ENCODE measurements around the gene CLEC16A.
"Not testable (repeated sequence)": the region's sequence is repeated elsewhere in the genome, so short reads cannot be mapped to it uniquely, and the experiment has no call there.

Gene CLEC16A

DNA sequence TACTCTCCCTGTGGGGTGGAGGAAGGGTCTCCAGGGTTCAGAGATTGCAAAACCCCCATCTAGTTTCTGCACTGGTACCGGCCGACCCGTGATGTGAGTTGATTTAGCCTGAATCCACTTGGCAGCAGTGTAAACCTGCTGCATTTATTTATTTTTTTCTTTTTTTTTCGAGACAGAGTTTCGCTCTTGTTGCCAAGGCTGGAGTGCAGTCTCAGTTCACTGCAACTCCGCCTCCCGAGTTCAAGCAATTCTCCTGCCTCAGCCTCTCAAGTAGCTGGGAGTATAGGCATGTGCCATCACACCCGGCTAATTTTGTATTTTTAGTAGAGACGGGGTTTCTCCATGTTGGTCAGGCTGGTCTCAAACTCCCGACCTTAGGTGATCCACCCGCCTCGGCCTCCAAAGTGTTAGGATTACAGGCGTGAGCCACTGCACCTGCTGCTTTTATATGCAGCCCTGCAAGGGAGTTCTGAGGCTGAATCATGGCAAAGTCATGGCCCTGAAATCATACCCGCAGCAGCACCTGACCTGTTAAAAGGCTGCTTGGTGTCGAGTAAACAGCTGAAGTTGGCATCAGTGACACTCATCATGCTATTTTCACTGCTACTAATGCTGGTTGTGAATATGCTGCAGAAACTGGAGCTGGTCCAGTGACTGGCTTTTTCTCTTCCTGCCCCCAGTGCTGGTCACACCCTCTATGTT is 23.5 kb upstream of the CLEC16A start:
- ATAC-seq, result no peak

DNA sequence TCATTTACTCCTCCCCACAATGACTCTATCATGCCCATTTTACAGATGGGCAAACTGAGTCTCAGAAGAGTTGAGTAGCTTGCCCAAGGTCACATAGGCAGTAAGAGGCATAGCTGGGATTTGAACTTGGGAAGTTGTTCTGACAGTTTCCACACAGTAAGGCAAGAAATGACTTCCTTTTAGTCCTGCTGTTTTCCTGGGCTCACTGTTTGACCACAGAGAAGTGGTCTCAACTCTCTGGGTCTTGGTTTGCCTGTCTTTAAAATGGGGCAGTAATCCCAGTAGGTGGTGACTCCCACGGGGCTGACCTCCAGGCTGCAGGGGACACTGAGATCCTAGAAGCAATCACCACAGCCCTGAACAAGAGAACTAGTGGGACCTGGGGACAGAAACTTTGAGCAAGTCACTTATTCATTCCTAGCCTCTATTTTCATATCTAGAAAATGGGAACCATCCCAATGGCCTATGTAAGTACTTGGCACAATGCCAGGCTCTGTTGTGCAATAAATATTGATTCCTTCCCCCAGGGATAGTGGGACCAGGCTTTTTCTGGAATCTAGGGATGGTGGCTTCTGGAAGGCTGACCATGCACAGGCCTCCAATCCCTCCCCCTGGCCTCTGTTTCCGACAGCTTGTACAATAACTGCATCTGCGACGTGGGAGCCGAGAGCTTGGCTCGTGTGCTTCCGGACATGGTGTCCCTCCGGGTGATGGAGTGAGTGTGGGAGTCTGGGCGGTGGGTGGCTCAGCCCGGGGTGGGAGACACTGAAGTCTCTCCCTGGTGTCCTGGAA is 22.6 kb upstream of the CLEC16A start:
- Mint-ChIP-seq H3K4me3 (no peak overlapping the region), H3K27me3 (no peaks in the 10 kb centered on the region), H3K27ac (no peak overlapping the region), H3K4me1 (peaks cover 7% of the 10 kb centered on the region), H3K9me3 (no peaks in the 10 kb centered on the region), H3K36me3 (ENCODE audit: low read depth) (peaks cover 16% of the 10 kb centered on the region)
- no peak for ATAC-seq
- DNase-seq, result no peak

More for the DNA sequence above, 23.5 kb upstream of the CLEC16A start:
- Mint-ChIP-seq H3K27ac (no peak overlapping the region), H3K27me3 (no peaks in the 10 kb centered on the region), H3K4me1 (peaks cover 14% of the 10 kb centered on the region), H3K36me3 (ENCODE audit: low read depth) (peaks cover 16% of the 10 kb centered on the region), H3K4me3 (no peak overlapping the region), H3K9me3 (no peaks in the 10 kb centered on the region)
- no peak for DNase-seq

DNA sequence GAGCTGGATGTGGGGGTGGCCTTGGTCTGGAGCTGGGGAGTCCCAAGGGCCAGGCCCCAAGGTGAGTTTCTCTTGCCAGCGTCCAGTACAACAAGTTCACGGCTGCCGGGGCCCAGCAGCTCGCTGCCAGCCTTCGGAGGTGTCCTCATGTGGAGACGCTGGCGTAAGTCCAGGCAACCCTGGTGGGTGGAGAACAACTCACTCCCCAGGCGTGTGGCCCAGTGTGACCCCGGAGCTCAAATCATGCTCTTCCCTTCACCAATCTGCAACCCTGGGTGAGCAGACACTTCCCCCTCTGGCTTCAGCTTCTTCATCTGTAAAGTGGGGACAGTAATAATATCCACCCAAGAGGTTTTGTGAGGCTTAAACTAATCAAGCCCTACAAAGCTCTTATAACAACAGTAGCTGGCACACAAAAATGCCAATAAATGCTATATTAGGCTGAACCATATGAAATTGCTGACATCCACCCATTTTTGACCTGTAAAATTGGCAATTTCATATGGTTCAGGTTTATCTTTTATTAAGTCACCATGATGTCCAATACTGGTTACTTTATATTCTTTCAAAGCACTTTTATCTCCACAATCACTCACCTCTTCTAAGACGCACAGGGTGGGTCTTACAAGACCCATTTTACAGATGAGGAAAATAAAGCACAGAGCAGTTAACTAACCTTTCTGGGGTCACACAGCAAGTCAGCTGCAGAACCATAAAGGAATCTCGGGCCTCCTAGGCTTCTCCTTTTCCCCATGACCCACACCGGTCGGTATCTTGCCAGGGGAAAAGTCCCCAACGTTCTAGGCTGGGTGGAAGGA is 21.8 kb upstream of the CLEC16A start:
- H3K27me3 Mint-ChIP-seq, result no peaks in the 10 kb centered on the region
- H3K9me3 Mint-ChIP-seq, result no peaks in the 10 kb centered on the region
- H3K27ac Mint-ChIP-seq, result no peak overlapping the region
- peaks cover 20% of the 10 kb centered on the region for H3K36me3 Mint-ChIP-seq (ENCODE audit: low read depth)
- peaks cover 7% of the 10 kb centered on the region for H3K4me1 Mint-ChIP-seq
- H3K4me3 Mint-ChIP-seq, result no peak overlapping the region
- ATAC-seq, result no peak
- DNase-seq, result no peak

DNA sequence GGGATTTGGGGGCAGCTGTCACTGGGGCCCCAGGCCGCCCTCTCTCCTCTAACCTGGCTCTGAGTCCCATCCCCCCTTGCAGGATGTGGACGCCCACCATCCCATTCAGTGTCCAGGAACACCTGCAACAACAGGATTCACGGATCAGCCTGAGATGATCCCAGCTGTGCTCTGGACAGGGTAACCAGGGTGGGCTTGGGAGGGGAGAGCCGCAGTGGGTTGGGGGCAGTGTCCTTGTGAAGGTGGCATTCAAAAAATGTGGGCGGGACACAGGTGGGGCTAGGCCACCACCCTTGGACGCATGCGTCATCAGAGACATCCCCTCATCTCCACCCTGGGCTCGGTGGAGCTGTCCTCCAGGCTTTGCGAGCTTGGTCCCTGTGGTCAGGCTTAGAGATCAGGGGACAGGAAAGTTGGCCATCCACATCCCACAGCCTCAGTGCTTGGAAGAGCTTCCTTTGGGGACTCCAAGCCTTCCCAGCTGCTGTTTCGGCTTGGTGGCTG is 21.2 kb upstream of the CLEC16A start:
- H3K4me1 Mint-ChIP-seq, result peaks cover 5% of the 10 kb centered on the region
- DNase-seq, result no peak
- H3K4me3 Mint-ChIP-seq, result no peak overlapping the region
- H3K36me3 Mint-ChIP-seq (ENCODE audit: low read depth), result peaks cover 25% of the 10 kb centered on the region
- H3K27me3 Mint-ChIP-seq, result no peaks in the 10 kb centered on the region
- no peaks in the 10 kb centered on the region for H3K9me3 Mint-ChIP-seq
- no peak overlapping the region for H3K27ac Mint-ChIP-seq
- ATAC-seq, result no peak

DNA sequence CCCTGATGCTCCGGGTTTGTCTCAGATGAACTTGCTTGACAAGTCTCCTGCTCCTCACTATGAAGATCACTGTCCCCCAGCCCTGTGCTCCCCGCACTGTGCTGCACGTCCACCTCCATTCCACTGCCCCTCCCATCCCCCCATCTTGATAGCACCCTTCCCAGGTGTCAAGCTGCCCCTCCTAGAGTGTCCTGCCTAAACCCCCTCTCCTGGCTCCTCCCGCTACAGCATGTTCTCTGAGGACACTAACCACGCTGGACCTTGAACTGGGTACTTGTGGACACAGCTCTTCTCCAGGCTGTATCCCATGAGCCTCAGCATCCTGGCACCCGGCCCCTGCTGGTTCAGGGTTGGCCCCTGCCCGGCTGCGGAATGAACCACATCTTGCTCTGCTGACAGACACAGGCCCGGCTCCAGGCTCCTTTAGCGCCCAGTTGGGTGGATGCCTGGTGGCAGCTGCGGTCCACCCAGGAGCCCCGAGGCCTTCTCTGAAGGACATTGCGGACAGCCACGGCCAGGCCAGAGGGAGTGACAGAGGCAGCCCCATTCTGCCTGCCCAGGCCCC is 20.6 kb upstream of the CLEC16A start:
- H3K36me3 Mint-ChIP-seq (ENCODE audit: low read depth), result peaks cover 25% of the 10 kb centered on the region
- H3K4me3 Mint-ChIP-seq, result no peak overlapping the region
- ATAC-seq, result no peak
- H3K9me3 Mint-ChIP-seq, result no peaks in the 10 kb centered on the region
- no peaks in the 10 kb centered on the region for H3K27me3 Mint-ChIP-seq
- DNase-seq, result no peak
- H3K4me1 Mint-ChIP-seq, result no peaks in the 10 kb centered on the region
- no peak overlapping the region for H3K27ac Mint-ChIP-seq

DNA sequence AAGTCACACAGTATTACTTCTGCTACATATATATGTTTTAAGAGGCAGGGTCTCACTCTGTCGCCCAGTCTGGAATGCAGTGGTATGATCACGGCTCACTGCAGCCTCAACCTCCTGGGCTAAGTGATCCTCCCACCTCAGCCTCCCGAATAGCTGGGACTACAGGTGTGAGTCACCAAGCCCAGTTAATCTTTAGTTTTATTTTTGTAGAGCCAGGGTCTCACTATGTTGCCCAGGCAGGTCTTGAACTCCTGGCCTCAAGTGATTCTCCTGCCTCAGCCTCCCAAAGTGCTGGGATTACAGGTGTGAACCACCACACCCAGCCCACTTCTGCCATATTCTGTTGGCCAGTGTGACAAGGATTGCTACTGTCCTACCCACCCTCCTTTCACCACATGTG is 19.1 kb upstream of the CLEC16A start:
- H3K27ac Mint-ChIP-seq, result not testable (repeated sequence)

DNA sequence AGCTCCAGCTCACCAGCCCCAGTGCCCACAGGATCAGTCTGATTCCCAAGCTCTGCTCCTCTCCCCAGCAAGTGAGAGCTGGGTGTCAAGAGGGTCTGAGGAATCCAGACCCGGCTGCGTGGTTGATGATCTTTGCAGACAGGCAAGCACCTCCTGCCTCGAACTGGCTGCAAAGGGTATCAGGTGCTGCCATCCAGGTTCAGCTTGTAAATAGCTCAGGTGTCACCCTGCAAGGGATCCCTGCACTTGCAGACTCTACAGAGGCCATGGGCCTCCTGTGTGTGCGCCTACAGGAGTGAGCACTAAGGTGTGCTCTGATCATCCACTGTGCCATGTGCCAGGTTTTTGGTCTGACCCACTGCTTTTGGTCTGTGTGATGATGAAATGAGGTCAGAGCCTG is 18.3 kb upstream of the CLEC16A start:
- DNase-seq (no peak), ATAC-seq (no peak)
- Mint-ChIP-seq H3K9me3 (no peaks in the 10 kb centered on the region), H3K4me1 (peaks cover 5% of the 10 kb centered on the region), H3K27me3 (no peaks in the 10 kb centered on the region), H3K36me3 (ENCODE audit: low read depth) (peaks cover 25% of the 10 kb centered on the region), H3K4me3 (no peak overlapping the region), H3K27ac (no peak overlapping the region)

More for the DNA sequence above, 19.1 kb upstream of the CLEC16A start:
- H3K4me1 Mint-ChIP-seq, H3K9me3 Mint-ChIP-seq, DNase-seq, ATAC-seq, H3K4me3 Mint-ChIP-seq, H3K27me3 Mint-ChIP-seq: not testable (repeated sequence)
- peaks cover 25% of the 10 kb centered on the region for H3K36me3 Mint-ChIP-seq (ENCODE audit: low read depth)

DNA sequence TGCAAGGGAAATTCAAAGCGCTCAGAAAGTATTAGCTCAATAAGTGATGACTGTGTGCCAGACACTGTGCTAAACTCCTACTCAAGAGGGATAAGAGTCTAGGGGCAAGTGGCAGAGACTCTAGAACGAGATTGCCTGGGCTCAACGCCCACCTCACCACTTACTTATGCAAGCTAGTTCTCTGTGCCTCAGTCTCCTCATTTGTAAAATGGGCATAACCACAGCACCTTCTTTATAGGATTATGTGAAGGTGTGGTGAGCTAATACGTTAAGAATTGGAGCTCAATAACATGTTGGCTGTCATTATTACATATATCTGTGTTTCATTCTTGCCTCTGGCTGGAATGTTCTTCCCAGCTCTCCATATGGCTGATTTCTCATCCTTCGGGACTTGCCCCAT is 17.5 kb upstream of the CLEC16A start:
- no peak overlapping the region for H3K27ac Mint-ChIP-seq
- no peak overlapping the region for H3K4me3 Mint-ChIP-seq
- H3K9me3 Mint-ChIP-seq, result no peaks in the 10 kb centered on the region
- peaks cover 5% of the 10 kb centered on the region for H3K4me1 Mint-ChIP-seq
- H3K27me3 Mint-ChIP-seq, result no peaks in the 10 kb centered on the region
- ATAC-seq, result no peak
- no peak for DNase-seq
- H3K36me3 Mint-ChIP-seq (ENCODE audit: low read depth), result peaks cover 25% of the 10 kb centered on the region

DNA sequence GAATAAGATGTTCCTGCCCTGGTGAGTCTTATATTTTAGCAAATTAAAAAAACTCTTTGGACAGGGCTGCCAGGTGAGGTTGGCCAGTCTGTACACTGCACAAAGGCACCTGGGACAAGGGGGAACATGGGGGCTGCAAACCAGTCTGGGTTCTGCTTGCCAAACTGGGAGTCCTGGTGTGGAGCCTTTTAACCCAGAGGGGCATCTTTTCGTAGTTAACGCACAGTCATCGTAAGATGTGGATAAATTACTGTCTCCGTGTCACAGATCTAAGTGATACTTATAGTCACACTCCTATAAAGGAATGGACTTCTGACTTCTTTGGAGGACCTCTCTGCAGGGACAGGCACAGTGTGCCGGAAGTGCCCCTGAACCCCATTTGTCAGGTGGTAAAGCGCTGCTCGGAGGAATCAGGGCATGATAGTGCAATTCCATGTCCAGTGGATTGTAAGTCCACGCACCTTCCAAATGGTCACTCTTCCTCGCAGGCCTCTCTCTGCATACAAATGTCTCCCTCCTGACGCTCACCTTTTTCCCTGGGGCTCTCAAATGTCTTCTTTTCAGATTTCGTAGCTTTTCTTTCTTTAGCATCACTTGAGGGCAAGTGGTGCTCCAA is 16.8 kb upstream of the CLEC16A start:
- Mint-ChIP-seq H3K36me3 (ENCODE audit: low read depth) (peaks cover 25% of the 10 kb centered on the region), H3K27ac (peak overlapping the region; percentile 39), H3K4me3 (no peak overlapping the region), H3K9me3 (no peaks in the 10 kb centered on the region), H3K27me3 (no peaks in the 10 kb centered on the region), H3K4me1 (peaks cover 5% of the 10 kb centered on the region)
- ATAC-seq (no peak), DNase-seq (no peak)

DNA sequence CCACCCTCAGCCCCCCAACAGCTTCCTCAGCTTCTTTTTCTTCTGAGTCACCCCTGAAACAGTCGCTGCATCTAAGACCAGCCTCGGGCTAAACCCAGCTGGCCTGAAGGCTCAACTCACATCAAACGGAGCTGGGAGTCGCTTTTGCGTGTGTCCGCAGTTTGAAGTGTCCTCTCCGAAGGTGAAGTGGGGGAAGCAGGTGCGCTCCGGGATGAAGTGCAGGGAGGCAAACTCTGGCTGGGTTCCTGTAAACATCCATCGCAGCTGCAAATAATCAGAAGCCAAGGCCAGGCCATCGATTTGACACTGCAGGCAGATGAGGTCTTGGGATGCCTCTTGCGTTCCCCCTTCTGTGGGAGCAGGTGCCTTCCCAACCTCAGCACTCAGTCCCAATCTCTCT is 15.3 kb upstream of the CLEC16A start:
- H3K4me3 Mint-ChIP-seq, DNase-seq, H3K27me3 Mint-ChIP-seq, ATAC-seq, H3K9me3 Mint-ChIP-seq: not testable (repeated sequence)
- H3K27ac Mint-ChIP-seq, result peak overlapping the region; percentile 27
- H3K36me3 Mint-ChIP-seq (ENCODE audit: low read depth), result peaks cover 23% of the 10 kb centered on the region
- peaks cover 15% of the 10 kb centered on the region for H3K4me1 Mint-ChIP-seq

DNA sequence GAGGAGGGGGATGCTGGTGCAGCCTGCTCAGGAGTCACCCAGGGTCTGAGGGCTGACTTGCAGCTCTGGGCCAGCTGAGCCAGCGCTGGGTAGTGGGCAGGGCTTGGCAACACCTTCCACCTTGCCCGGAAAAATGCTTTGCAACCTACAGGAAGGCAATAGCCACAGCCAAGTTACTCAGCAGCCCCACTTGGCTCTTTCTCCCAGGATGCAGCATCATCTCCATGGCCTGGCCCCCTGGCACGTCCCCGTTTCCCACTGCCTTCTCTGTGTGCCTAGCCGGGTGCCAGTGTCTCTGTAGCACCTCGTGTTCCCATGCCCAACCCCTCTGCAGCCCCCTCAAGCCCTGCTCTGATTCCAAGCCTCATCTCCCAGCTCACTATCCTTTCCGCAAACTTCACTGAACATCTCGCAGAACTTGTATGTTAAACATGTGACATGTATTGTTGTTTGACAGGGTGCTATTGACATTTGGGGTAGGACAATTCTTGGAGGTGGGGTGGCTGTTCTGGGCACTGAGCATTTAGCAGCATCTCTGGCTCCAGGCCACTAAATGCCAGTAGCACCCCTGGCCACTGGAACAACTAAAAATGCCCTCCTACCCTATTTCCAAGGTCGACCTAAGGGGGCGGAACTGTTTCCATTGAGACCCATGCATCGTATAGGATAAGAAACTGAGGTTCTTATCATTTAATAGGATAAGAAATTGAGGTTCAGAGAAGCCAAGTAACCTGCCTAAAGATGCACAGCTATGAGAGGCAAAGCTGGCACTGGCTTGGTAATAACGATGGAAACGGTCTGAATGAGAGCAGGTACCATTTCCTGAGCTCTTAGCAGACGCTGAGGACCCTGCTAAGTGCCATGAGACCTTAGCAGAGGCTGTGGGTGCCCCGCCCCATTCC is 14.3 kb upstream of the CLEC16A start:
- no peak for ATAC-seq
- H3K4me3 Mint-ChIP-seq, result no peak overlapping the region
- no peak for DNase-seq
- peaks cover 18% of the 10 kb centered on the region for H3K36me3 Mint-ChIP-seq (ENCODE audit: low read depth)
- H3K27me3 Mint-ChIP-seq, result no peaks in the 10 kb centered on the region
- H3K9me3 Mint-ChIP-seq, result no peaks in the 10 kb centered on the region
- H3K27ac Mint-ChIP-seq, result no peak overlapping the region
- H3K4me1 Mint-ChIP-seq, result peaks cover 25% of the 10 kb centered on the region

DNA sequence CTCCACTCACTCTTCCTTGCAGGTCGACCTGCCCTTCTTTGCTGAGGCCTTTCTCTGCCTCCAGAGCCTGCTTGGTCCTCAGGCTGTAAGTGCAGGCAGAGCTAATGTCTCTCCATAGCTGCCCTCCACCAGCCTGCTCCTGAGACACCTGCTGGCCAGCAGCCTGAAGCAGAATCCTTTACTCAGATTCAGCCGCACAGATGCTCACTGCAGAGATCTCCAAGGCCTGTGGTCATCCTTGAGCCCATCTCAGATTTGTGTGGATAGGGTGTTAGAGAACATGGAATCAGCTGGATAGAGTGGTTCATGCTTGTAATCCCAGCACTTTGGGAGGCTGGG is 13.6 kb upstream of the CLEC16A start:
- no peak for ATAC-seq

DNA sequence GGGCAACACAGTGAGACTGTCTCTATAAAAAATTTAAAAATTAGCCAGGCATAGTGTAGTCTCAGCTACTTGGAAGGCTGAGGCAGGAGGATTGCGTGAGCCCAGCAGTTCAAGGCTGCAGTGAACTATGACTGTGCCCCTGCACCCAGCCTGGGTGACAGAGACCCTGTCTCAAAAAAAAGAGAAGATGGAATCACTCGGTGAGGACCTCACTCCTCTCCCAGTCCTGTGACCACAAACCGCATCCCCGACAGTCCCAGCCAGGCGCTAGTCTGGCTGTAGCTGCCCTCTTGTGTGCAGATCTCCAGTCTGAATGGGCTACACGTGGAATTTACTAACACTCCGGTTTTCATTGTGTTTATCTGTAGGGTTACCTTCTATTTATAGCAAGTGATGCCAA is 13.2 kb upstream of the CLEC16A start:
- H3K27me3 Mint-ChIP-seq, result no peaks in the 10 kb centered on the region
- H3K4me1 Mint-ChIP-seq, result peaks cover 35% of the 10 kb centered on the region
- no peak overlapping the region for H3K27ac Mint-ChIP-seq
- DNase-seq, result no peak
- no peak overlapping the region for H3K4me3 Mint-ChIP-seq
- H3K9me3 Mint-ChIP-seq, result no peaks in the 10 kb centered on the region
- ATAC-seq, result no peak
- peaks cover 16% of the 10 kb centered on the region for H3K36me3 Mint-ChIP-seq (ENCODE audit: low read depth)

More for the DNA sequence above, 13.6 kb upstream of the CLEC16A start:
- no peaks in the 10 kb centered on the region for H3K27me3 Mint-ChIP-seq
- DNase-seq, result no peak
- H3K4me3 Mint-ChIP-seq, result no peak overlapping the region
- H3K27ac Mint-ChIP-seq, result no peak overlapping the region
- H3K4me1 Mint-ChIP-seq, result peaks cover 31% of the 10 kb centered on the region
- peaks cover 16% of the 10 kb centered on the region for H3K36me3 Mint-ChIP-seq (ENCODE audit: low read depth)
- no peaks in the 10 kb centered on the region for H3K9me3 Mint-ChIP-seq

Measured in activated naive CD8-positive, alpha-beta T cell treated with anti-CD3 and anti-CD28 coated beads, Interleukin-2, amount 50 U/mL, for 24 hours (primary cell).